Upper lobe of left lung (tissue), 4 donors: Measurements from ENCODE around the gene DNA2.

Experiments
- EP300 ChIP-seq, 4 donors: sonication (generic); formaldehyde crosslinking; IDR thresholded peaks; one replicate each; pipeline ENCODE4 v1.5.1; 2017; ENCODE audit warnings: antibody characterized with exemption in 4 of 4, control low read depth in 2 of 4
- POLR2A ChIP-seq, 4 donors: fragments of 450-650 bp; IDR thresholded peaks; one replicate each; pipeline ENCODE4 v1.5.1; 2016 to 2017; ENCODE audit warnings: antibody characterized with exemption in 4 of 4, mild to moderate bottlenecking in 2 of 4
- POLR2AphosphoS5 ChIP-seq, 2 donors: sonication (generic); formaldehyde crosslinking; IDR thresholded peaks; one replicate each; pipeline ENCODE4 v1.5.1; 2017; ENCODE audit warnings: antibody characterized with exemption in 2 of 2
- TF ChIP-seq, protein P1 (sequence below), 6 experiments: fragments of 450-650 bp in 4 of 6; fragments of 200-600 bp in 2 of 6; sonication (generic) in 2 of 6; IDR thresholded peaks; one replicate each; pipeline ENCODE4 v1.5.1; 2016 to 2019; ENCODE audit warnings: antibody characterized with exemption in 6 of 6

DNA sequence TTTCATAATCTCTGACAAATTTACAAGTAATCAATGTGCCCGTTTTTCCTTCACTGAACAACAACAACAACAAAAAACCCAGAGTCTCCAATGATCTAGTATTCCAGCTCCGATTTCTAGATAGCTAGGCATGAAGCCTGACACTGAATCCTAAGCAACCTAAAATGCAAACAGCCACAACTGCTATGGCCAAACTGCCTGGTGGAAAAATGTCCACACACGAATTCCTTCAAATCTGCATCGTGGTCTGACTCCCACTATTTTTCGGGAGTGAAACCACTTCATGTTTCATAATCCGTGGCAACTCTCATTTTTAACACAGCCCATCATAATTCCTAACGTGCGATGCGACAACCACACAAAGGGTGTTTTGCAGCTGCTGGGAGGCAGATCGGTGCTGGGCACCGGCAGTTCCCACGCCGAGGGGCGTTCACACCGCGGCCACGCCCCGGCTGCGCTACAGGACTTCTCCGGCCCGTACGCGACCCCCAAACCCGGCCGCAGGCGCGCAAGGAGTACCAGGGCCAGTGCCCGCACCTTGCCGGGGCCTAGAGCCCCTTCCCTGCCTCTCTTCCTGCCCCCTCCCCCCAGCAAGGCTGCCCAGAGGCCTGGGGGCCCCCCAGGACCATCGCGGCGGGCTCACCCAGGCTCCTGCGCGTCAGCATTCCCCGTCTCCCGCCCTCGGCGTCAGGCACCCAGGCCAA lies 65.5 kb downstream of the DNA2 start:
- TF ChIP-seq, protein P1, sequence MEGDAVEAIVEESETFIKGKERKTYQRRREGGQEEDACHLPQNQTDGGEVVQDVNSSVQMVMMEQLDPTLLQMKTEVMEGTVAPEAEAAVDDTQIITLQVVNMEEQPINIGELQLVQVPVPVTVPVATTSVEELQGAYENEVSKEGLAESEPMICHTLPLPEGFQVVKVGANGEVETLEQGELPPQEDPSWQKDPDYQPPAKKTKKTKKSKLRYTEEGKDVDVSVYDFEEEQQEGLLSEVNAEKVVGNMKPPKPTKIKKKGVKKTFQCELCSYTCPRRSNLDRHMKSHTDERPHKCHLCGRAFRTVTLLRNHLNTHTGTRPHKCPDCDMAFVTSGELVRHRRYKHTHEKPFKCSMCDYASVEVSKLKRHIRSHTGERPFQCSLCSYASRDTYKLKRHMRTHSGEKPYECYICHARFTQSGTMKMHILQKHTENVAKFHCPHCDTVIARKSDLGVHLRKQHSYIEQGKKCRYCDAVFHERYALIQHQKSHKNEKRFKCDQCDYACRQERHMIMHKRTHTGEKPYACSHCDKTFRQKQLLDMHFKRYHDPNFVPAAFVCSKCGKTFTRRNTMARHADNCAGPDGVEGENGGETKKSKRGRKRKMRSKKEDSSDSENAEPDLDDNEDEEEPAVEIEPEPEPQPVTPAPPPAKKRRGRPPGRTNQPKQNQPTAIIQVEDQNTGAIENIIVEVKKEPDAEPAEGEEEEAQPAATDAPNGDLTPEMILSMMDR (IDR thresholded peaks at IDR 0.05): no peak
- TF ChIP-seq EP300 (IDR thresholded peaks at IDR 0.05): no peak
- TF ChIP-seq POLR2AphosphoS5 (IDR thresholded peaks at IDR 0.05): no peak
- TF ChIP-seq POLR2A (IDR thresholded peaks at IDR 0.05): no peak
